Left forelimb (tissue), 1 donor: Measurements from ENCODE around the gene SLCO2A1.

ENCODE experiments used
- DNase-seq: peaks from one replicate; pipeline ENCODE4 v3.0.0-alpha.2; 2018; ENCODE audit warnings: low spot score

SLCO2A1 gene

DNA sequence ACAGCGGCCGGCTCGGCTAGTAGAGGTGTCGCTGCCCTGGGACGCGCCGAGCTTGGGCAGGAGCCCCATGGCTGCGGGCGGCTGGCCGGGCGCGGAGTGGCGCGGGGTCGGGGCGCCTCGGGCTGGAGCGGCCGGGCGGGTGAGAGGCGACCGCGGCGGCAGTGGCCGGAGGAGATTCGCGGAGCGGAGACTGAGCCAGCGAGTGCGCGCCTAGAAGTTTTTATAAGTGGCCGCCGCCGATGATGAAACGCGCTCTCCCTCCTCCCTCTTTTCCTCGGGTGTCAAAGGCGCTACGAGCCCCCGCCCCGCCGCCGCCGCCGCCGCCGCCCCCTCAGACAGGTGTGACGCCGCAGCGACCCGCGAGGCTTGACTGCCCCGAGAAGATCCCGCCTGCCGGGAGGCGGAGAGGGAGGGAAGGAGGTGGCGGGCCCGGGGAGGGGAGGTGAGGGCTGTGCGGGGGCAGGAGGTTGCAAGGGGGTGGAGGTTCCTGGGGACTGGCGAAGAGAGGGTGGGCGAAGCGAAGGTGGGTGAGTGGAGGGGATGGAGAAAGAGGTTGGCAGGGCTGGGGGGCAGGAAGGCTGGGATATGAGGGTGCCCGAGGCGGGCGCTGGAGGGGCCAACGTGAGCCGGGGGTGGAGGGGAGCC, at the start of gene SLCO2A1:
Gene SLCO2A1 (minus strand): TSS at position 192 of the 645 bp plus-strand sequence. CDS start 123 bp downstream, at position 69.
- peak; percentile 71 for DNase-seq

- DNase-seq: peak; percentile 40
Measured at GRCh38 chr3:134079111-134079547, 49.4 kb upstream of the SLCO2A1 start.

DNA sequence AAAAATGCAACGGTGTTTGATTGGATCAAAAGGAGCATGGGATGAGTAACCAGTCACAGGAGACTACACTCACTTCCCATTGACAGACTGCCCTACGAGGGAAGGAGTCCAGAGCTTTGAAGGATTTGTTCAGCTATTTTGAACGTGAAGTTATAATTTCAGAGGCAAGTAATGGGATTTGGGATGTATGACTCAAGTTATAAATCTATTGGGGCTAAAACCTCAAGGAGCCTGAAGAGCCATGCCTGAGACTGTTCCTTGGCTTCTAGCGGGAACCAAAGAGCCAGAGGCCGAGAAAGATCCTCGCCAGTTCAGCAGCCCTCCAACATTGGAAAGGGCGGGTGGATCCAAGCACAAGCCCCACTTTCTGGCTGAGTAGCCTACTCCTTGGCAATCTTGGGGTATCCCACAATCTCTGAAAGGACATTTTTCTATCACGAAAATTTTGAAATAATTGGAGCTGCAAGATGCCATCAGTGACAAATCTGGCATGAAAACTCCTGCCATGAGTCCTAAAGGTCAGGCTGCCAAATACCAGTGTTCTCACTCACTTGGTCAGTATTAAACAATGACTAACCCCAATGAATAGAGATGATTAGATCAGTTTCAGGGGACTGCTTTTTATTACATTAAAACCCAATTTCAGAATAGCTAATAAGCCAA, 48.6 kb upstream of the SLCO2A1 start:
- peak; percentile 3 for DNase-seq

GRCh38 chr3:134077649-134078161, 48.0 kb upstream of the SLCO2A1 start:
- peak; percentile 54 for DNase-seq

- peak; percentile 28 for DNase-seq
Measured at GRCh38 chr3:134076851-134077250, 47.1 kb upstream of the SLCO2A1 start.

DNA sequence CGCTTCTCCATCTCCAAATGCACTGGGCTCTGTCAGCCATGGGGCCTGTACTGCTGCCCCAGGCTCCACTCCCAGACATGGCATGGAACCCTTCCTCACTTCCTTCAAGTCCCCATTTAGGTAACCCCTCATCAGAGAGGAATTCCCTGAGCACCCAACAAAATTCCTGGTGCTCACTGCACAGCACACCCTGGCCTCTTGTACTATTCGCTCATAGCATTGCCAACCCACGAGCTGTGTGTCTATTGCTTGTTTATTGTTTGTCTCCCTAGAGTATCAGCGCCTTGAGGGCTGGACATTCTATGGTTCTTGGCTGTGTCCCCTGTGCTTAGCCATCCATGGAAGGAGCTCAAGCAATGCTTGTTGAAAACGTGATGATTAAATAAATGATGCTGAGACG, 46.1 kb upstream of the SLCO2A1 start:
- peak; percentile 18 for DNase-seq

GRCh38 chr3:134075568-134075825, 45.8 kb upstream of the SLCO2A1 start:
- peak; percentile 41 for DNase-seq

DNA sequence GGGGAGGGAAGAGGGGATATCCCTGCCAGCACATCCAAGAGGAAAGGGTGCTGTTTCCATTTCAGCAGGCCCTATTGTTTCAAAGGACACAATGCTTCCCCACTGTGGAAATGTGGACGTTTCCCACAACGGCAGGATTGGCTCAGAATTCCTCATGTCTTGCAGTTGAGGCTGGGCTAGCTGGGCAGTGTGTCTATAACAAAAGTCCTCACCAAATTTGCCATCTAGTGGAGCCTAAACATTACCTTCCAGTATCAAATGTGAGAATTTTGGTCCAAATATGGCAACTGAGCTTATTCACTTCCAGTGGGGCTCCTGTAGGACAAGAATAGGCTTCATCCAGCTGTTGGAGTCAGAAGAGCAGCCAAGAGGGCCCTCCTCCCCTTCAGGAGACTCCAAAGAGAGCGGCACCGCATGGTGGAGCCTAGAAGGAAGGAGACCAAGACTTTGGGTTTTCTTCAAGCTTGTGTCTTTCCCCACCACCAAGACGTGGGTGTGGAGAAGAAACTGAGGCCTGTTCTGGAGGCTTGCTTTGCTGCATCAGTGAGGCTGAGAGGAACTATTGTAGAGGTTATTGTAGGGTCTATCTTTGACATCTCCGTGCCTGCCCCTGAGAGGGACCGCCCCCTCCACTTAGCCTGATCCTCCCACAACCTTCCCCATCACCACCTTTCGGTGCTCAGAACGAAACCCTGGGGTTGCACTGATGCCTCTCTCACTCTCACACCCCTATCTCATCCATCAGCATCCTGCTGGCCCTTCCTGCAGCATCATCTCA, 45.3 kb upstream of the SLCO2A1 start:
- peak; percentile 11 for DNase-seq

DNA sequence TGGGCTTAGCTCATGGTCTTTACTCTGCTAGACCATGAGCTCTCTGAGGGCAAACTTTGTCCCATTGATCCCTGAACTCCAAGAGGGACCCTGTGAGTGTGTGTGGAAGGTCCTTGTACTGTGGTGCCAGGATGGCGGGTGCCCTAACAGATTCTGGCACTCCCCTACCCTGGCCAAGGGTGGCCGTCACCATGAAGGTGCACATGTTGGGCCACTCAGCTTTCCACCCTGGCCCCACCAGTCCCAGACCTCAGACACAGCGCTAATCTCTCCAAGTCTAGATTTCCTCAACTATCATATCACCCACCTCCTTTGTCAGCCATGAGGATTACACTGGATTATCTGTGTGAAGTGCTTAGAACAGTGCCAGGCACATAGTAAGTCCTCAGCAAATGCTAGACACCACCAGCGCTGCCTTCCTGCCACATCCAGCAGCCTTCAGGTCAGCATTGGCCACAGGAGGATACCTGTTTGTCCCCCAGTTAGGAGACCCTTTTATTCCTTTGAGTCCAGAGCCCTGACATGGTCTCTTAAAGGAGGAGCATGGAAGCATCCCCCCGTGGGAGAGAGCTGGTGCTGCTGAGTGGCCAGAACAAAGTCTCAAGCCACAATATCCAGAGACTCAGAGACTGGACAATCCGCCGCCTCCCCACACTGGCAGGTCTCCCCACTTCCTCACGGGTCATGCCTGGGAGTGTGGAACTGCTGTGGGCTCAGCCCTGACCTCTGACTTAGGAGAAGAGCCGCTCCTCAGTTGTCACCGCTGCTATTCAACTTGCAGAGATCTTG, 44.5 kb upstream of the SLCO2A1 start:
- peak; percentile 12 for DNase-seq

DNA sequence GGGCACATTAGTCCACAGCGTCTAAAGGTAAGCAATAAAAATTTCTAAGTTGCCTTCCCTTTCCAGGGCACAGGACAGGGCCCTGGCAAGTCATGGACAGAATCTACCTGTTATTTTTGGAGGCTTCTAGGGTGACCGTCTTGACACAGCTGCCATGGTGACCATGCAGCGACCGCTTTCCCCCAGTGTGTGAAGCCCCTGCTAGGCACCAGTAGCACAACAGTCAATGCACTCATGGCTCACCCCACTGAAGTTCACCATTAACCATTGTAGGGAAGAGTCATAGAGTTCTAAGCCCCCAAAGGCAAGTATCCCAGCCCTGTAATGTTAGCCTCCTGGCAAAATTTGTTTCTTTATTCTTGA, 43.8 kb upstream of the SLCO2A1 start:
- no peak for DNase-seq

DNA sequence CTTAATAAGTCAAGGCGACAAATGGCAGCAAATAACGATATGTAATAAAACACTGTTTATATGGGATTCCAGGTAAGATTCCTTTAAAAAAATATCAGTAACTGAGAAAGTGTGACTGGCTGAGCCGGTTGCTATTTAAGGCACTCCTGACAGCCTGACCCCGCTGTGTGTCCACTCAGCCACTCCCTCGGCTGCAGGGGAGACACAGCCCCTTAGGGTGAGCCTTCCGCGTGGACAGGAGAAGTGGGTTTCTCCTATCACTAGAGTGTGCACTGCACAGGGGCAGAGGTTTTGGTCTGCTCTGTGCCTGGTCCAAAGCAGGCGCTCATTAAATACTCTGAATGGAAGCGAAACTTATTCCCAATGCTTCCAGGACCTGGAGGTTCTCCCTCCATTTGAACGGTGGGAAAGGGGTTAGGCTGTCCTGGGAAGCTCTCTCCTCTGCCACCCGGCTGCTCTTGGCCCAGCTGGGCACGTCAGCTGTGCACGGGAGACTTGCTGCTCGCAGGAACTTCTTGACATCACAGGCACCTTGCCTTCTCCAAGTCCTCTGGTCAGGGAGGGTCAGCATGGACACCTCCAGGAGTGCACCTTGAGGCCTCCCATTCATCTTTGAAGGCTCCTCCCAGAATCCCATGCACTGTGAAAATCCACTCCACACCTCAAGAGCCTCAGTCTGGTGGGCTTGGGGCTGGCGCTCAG, 43.3 kb upstream of the SLCO2A1 start:
- peak; percentile 40 for DNase-seq

DNA sequence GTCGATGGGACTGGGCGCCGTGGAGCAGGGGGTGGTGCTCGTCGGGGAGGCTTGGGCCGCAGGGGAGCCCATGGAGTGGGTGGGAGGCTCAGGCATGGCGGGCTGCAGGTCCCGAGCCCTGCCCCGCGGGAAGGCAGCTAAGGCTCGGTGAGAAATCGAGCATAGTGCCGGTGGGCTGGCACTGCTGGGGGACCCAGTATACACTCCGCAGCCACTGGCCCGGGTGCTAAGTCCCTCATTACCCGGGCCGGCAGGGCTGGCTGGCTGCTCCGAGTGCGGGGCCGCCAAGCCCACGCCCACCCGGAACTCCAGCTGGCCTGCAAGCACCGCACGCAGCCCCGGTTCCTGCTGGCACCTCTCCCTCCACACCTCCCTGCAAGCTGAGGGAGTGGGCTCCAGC, 40.6 kb upstream of the SLCO2A1 start:
- peak; percentile 41 for DNase-seq

DNA sequence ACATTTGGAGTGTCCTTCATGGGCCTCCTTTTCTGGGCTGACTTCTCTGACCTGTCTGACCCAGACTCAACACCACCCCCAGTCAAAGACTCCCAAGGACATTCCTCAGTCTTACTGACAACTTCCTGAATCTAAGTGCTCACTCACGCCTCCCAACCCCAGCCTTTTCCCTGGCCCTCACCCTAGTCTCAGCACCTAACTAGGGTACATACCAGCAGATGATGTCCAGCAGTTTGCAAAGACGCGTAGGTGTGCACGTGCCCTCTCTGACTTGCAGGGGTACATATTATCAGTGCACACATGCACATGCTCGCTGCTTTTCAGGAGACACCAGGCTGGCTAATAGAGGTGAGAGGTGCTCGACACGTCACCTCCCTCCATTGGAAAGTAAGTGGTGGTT, 38.7 kb upstream of the SLCO2A1 start:
- DNase-seq: peak; percentile 54

DNA sequence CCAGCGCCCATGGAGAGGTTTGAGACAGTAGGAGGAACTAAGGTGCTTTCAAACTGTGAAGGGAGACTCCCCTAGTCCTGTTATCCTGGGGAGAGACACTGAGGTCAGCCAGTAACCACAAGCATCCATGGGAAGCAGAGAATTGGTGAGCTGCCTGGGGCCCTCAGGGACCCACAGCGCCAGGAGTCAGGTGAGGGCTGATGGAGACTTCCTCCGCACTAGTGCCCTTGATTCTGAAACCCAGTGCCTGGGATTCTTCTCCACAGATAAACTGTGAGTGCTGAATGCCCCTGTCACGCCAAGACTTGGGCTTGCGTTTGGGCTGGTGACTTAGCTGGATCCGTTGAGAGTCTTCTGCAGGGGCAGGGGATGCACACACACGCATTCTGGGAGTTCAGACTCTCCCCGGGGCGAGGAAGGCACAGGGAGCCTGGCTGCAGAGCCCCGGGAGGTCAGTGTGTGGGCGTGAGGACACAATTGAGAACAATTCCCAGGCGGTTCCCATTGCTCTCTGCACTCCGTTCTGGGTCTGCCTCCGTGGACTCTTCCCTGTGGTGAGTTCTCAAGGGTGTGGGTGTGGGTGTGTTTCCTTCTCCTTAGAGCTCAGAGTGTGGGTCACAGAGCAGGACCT, 37.9 kb upstream of the SLCO2A1 start:
- DNase-seq: peak; percentile 55

DNA sequence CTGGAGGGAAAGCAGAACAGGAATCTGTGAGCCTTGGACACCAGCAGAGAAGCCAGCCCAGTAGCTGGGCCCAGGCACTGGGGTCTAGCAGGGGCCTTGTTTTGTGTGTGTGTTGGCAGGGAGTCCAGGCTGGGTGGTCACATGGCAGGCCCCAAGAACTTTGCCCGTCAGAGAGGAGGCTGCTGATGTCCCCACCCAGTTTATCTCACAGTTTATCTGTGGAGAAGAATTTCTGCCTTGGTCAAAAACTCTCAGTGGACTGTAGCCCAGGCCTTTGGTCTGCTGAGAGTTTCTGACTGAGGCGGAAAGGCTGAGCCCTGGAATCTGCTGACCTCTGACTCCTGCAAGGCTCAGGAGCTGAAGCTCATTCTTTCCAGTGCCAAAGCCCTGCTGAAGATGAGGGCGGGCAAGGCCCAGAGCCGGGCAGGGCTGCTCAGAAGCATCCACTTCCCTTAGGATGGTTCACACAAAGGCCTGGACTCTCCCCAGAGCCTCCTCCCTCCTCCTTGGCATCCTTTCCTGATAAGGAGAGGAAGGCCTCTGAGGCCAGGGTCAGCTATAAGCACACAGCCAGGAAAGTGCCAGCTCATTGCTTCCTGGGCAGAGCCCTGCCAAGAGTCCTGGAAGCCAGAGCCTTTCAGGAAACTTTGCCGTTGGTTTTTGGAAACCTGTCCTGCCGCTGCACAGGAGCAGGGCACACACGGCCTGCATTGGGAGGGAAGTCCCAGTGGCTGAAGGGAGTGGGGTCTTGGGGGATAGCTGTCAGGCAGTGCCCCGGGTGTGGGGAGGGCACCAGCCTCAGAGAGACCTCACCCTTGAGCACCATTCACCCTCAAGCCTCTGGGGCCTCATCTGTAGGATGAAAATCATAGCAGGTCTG, 37.2 kb upstream of the SLCO2A1 start:
- peak; percentile 42 for DNase-seq

DNA sequence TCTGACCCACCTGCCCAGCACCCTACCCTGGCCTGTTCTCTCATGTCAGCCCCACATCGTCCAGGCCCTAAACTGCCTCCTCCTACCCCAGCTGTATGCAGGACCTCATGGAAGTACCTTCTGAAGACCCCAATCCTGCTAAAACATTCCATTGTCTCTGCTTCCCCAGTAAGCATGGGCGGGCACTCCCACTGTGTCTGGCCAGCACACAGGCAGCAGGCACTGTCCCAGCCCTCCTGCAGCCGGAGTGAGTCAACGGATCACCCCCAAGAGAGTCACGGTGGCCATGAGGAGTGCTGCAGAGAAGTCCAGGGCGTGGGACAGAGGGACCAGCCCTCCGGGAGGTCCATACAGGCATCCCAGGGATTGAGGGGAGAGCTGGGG, 36.4 kb upstream of the SLCO2A1 start:
- DNase-seq: no peak

GRCh38 chr3:134065252-134066157, 35.8 kb upstream of the SLCO2A1 start:
- DNase-seq: peak; percentile 25

- DNase-seq: peak; percentile 11
Measured at GRCh38 chr3:134064081-134064480, 34.4 kb upstream of the SLCO2A1 start.

- DNase-seq: no peak
Measured at GRCh38 chr3:134061401-134061800, 31.7 kb upstream of the SLCO2A1 start.
